ENCODE results near the gene PRKN.

DNA sequence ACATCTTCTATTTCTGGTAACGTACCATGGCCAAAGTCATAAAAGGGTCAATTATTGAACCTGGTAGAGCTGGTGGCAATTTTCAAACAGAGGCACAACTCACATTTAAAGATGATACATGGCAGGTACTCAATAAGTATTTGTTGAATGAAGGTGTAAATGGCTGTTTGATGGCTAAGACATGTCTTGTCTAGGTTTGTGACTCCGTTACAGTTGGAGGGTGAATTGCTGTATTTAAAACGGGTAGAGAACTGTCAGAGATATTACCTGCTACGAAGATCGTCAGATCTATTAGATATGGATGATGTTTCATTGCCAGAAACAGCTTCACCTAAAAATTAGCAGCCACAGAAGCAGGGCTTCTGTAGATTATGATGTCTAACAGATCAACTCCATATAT, 601.9 kb downstream of the PRKN start:
- TF ChIP-seq, protein P1, sequence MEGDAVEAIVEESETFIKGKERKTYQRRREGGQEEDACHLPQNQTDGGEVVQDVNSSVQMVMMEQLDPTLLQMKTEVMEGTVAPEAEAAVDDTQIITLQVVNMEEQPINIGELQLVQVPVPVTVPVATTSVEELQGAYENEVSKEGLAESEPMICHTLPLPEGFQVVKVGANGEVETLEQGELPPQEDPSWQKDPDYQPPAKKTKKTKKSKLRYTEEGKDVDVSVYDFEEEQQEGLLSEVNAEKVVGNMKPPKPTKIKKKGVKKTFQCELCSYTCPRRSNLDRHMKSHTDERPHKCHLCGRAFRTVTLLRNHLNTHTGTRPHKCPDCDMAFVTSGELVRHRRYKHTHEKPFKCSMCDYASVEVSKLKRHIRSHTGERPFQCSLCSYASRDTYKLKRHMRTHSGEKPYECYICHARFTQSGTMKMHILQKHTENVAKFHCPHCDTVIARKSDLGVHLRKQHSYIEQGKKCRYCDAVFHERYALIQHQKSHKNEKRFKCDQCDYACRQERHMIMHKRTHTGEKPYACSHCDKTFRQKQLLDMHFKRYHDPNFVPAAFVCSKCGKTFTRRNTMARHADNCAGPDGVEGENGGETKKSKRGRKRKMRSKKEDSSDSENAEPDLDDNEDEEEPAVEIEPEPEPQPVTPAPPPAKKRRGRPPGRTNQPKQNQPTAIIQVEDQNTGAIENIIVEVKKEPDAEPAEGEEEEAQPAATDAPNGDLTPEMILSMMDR (IDR thresholded peaks at IDR 0.05; ENCODE audit: low read length) = no peak
- TF ChIP-seq EZH2 (IDR thresholded peaks at IDR 0.05; ENCODE audit: borderline replicate concordance, low read length) = no peak

Data from OCI-LY1 (cell line).